Astrocyte (in vitro differentiated cells and primary cell): ENCODE data around the gene DLL4. TPM values are rescaled to one million over a fixed set of nuclear protein-coding genes. Genes with fewer than 3 reads are reported as not detected.
A peak's percentile ranks its signal among the peaks of the same experiment; 100 is the strongest.

Experiments used
- DNase-seq: peaks from one replicate; pipeline ENCODE4 v3.0.0-alpha.2; 2010; ENCODE audit warnings: low read depth
- FAIRE-seq: peaks from 2 replicates; lab custom pipeline; 2011; peaks lifted over from hg19 to GRCh38; lab: Jason Lieb, UNC
- H2AFZ ChIP-seq: 2 replicates; pipeline ENCODE4 v1.6.0; 2012; ENCODE audit warnings: low read depth, low read length, inconsistent platforms
- H3K27ac ChIP-seq: 2 replicates; pipeline ENCODE4 v1.5.1; 2011; ENCODE audit warnings: low read depth, low read length, inconsistent platforms
- H3K27me3 ChIP-seq: 2 replicates; pipeline ENCODE4 v1.6.0; 2011; ENCODE audit warnings: low read length, inconsistent platforms; ENCODE audit not compliant: insufficient read depth
- H3K36me3 ChIP-seq: 2 replicates; pipeline ENCODE4 v1.5.1; 2011; ENCODE audit warnings: low read length, inconsistent platforms; ENCODE audit not compliant: insufficient read depth
- H3K4me1 ChIP-seq: 2 replicates; pipeline ENCODE4 v1.5.1; 2011; ENCODE audit warnings: low read length, inconsistent platforms; ENCODE audit not compliant: insufficient read depth
- H3K4me2 ChIP-seq: 2 replicates; pipeline ENCODE4 v1.6.0; 2012; ENCODE audit warnings: low read length, inconsistent platforms
- H3K4me3 ChIP-seq: 2 replicates; pipeline ENCODE4 v1.5.1; 2011; ENCODE audit warnings: low read depth, mild to moderate bottlenecking, low read length, inconsistent platforms; ENCODE audit not compliant: insufficient read depth
- H3K79me2 ChIP-seq: 2 replicates; pipeline ENCODE4 v1.6.0; 2012; ENCODE audit warnings: mild to moderate bottlenecking, low read length, inconsistent platforms; ENCODE audit not compliant: insufficient read depth
- H3K9ac ChIP-seq: 2 replicates; pipeline ENCODE4 v1.6.0; 2012; ENCODE audit warnings: mild to moderate bottlenecking, low read length, inconsistent platforms
- H3K9me3 ChIP-seq: 2 replicates; pipeline ENCODE4 v1.5.1; 2012; ENCODE audit warnings: low read depth, mild to moderate bottlenecking, low read length, inconsistent platforms; ENCODE audit not compliant: insufficient read depth
- H4K20me1 ChIP-seq: 2 replicates; pipeline ENCODE4 v1.6.0; 2012; ENCODE audit warnings: low read length, inconsistent platforms; ENCODE audit not compliant: insufficient read depth
- H3K27ac Mint-ChIP-seq: one replicate; pipeline ENCODE4 v1.8.0; 2021; ENCODE audit warnings: mild to moderate bottlenecking, mixed read lengths; ENCODE audit not compliant: unreplicated experiment
- H3K27me3 Mint-ChIP-seq: one replicate; pipeline ENCODE4 v1.8.0; 2021; ENCODE audit warnings: low read depth, mixed read lengths; ENCODE audit not compliant: unreplicated experiment
- H3K36me3 Mint-ChIP-seq: one replicate; pipeline ENCODE4 v1.8.0; 2021; ENCODE audit warnings: low read depth, mixed read lengths; ENCODE audit not compliant: unreplicated experiment
- H3K4me1 Mint-ChIP-seq: one replicate; pipeline ENCODE4 v1.8.0; 2021; ENCODE audit warnings: low read depth, mixed read lengths; ENCODE audit not compliant: unreplicated experiment
- H3K4me3 Mint-ChIP-seq: one replicate; pipeline ENCODE4 v1.8.0; 2021; ENCODE audit warnings: mild to moderate bottlenecking, moderate library complexity, mixed read lengths; ENCODE audit not compliant: unreplicated experiment
- H3K9me3 Mint-ChIP-seq: one replicate; pipeline ENCODE4 v1.8.0; 2021; ENCODE audit warnings: mild to moderate bottlenecking, mixed read lengths; ENCODE audit not compliant: unreplicated experiment
- EZH2 ChIP-seq: IDR thresholded peaks from 2 replicates; pipeline ENCODE4 v1.6.1; 2012; ENCODE audit warnings: mild to moderate bottlenecking, low read length, inconsistent platforms; ENCODE audit not compliant: insufficient read depth
- total RNA-seq: library from RNA; stranded (reverse); gene quantifications from 2 replicates; pipeline ENCODE4 v1.2.1, GENCODE V29; 2021
- TF ChIP-seq, protein P1 (sequence below): IDR thresholded peaks from 2 replicates; pipeline ENCODE4 v1.5.1; 2011; ENCODE audit warnings: low read depth, mild to moderate bottlenecking, inconsistent platforms, low read length, moderate library complexity; ENCODE audit not compliant: insufficient read depth

The DLL4 gene
- total RNA-seq, 1 donor from 2014 or later, result 0.09 TPM

DNA sequence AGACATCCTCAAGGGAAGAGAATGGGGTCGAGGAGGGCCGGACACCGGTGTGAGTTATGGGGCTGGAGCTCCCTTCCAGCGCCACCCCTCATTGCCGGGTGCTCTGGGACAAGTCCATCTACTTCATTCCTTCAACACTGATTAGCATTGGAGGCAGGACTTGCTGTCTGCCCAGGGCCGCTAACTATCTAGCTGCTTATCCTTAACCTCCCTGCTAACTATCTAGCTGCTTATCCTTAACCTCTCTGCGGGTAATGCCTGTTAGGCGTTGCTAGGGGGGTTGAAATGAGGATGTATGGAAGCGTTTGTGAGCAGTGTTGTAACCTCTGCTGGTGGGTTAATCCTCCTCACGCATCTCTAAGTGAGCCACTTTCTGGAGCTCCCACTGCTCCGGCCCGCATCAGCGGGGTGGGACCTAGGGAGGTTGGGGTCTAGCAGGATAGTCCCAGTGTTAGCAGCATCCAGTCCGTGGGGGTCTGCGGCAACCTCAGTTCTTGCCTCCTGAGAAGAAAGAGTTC, 13.3 kb downstream of the DLL4 start:
- Mint-ChIP-seq H3K36me3 (no peaks in the 10 kb centered on the region), H3K4me3 (peak overlapping the region; percentile 72), H3K27ac (peak overlapping the region; percentile 1), H3K27me3 (peaks cover 30% of the 10 kb centered on the region), H3K4me1 (peaks cover 2% of the 10 kb centered on the region), H3K9me3 (peaks cover 2% of the 10 kb centered on the region)
- no peak for TF ChIP-seq EZH2
- TF ChIP-seq, protein P1, sequence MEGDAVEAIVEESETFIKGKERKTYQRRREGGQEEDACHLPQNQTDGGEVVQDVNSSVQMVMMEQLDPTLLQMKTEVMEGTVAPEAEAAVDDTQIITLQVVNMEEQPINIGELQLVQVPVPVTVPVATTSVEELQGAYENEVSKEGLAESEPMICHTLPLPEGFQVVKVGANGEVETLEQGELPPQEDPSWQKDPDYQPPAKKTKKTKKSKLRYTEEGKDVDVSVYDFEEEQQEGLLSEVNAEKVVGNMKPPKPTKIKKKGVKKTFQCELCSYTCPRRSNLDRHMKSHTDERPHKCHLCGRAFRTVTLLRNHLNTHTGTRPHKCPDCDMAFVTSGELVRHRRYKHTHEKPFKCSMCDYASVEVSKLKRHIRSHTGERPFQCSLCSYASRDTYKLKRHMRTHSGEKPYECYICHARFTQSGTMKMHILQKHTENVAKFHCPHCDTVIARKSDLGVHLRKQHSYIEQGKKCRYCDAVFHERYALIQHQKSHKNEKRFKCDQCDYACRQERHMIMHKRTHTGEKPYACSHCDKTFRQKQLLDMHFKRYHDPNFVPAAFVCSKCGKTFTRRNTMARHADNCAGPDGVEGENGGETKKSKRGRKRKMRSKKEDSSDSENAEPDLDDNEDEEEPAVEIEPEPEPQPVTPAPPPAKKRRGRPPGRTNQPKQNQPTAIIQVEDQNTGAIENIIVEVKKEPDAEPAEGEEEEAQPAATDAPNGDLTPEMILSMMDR, result no peak
- DNase-seq, result no peak
- peak overlapping the region; percentile 59 for H3K4me3 ChIP-seq
- H3K9me3 ChIP-seq, result no peaks in the 10 kb centered on the region
- H3K36me3 ChIP-seq, result no peaks in the 10 kb centered on the region
- H3K4me1 ChIP-seq, result peaks cover 24% of the 10 kb centered on the region
- FAIRE-seq, result no peak
- no peaks in the 10 kb centered on the region for H3K79me2 ChIP-seq
- peak overlapping the region; percentile 93 for H2AFZ ChIP-seq
- H3K27ac ChIP-seq, result peak overlapping the region; percentile 33
- H3K27me3 ChIP-seq, result no peaks in the 10 kb centered on the region
- H3K9ac ChIP-seq, result peak overlapping the region; percentile 83
- no peaks in the 10 kb centered on the region for H4K20me1 ChIP-seq
- H3K4me2 ChIP-seq, result peak overlapping the region; percentile 91

DNA sequence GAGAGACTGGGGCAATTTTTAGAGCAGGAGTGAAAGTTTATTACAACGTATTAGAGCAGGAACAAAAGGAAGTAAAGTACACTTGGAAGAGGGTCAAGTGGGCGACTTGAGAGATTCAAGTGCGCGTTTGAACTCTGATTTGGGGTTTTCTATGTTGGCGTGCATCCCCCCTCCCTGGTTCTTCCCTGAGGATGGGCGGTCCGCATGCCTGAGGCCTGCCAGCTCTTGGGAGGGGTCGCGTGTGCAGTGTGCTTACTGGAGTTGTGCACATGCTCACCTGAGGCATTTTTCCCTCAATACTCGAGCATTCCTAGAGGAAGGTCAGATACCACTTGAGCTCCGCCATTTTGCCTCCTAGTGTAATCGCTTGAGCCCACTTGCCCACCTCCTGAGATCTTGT, 13.7 kb downstream of the DLL4 start:
- no peaks in the 10 kb centered on the region for H3K9me3 ChIP-seq
- H3K27me3 ChIP-seq, result no peaks in the 10 kb centered on the region
- H3K4me1 ChIP-seq, result peaks cover 19% of the 10 kb centered on the region
- Mint-ChIP-seq H3K27ac (no peak overlapping the region), H3K9me3 (peaks cover 2% of the 10 kb centered on the region), H3K27me3 (peaks cover 30% of the 10 kb centered on the region), H3K4me3 (peak overlapping the region; percentile 72), H3K4me1 (peaks cover 2% of the 10 kb centered on the region), H3K36me3 (no peaks in the 10 kb centered on the region)
- H3K9ac ChIP-seq, result peak overlapping the region; percentile 83
- TF ChIP-seq EZH2, result no peak
- TF ChIP-seq, protein P1, result no peak
- H4K20me1 ChIP-seq, result no peaks in the 10 kb centered on the region
- H3K4me2 ChIP-seq, result peak overlapping the region; percentile 91
- FAIRE-seq (no peak), DNase-seq (no peak)
- H2AFZ ChIP-seq, result peak overlapping the region; percentile 93
- no peaks in the 10 kb centered on the region for H3K79me2 ChIP-seq
- no peak overlapping the region for H3K27ac ChIP-seq
- no peaks in the 10 kb centered on the region for H3K36me3 ChIP-seq
- H3K4me3 ChIP-seq, result no peak overlapping the region

- FAIRE-seq (no peak), DNase-seq (no peak)
- Histone ChIP-seq H3K9ac (no peak overlapping the region), H3K4me2 (no peak overlapping the region), H4K20me1 (no peaks in the 10 kb centered on the region), H2AFZ (no peak overlapping the region), H3K27ac (no peak overlapping the region), H3K4me1 (peaks cover 18% of the 10 kb centered on the region), H3K9me3 (no peaks in the 10 kb centered on the region), H3K79me2 (no peaks in the 10 kb centered on the region), H3K27me3 (no peaks in the 10 kb centered on the region), H3K4me3 (no peak overlapping the region), H3K36me3 (no peaks in the 10 kb centered on the region)
- Mint-ChIP-seq H3K9me3 (no peaks in the 10 kb centered on the region), H3K27me3 (peaks cover 38% of the 10 kb centered on the region), H3K4me3 (no peak overlapping the region), H3K27ac (no peak overlapping the region), H3K36me3 (no peaks in the 10 kb centered on the region), H3K4me1 (peaks cover 2% of the 10 kb centered on the region)
- TF ChIP-seq, protein P1, result no peak
- TF ChIP-seq EZH2, result no peak
Observed at GRCh38 chr15:40943764-40944365, 14.7 kb downstream of the DLL4 start.
